Inflammatory macrophage treated with lipopolysaccharide for 4 hours (primary cell): ENCODE measurements around the gene NTF4.

ENCODE experiments used
- DNase-seq: peaks from one replicate; pipeline ENCODE4 v3.0.0-alpha.2; 2020

NTF4 gene

GRCh38 chr19:49064768-49065611 is at the start of gene NTF4:
Gene NTF4, minus strand, starts transcription at chr19:49064818. Its CDS starts 2,821 bp downstream, at chr19:49061997.
- no peak for DNase-seq

- peak; percentile 74 for DNase-seq
These were observed 49.4 kb upstream of the NTF4 start, which contains the start of gene LIN7B for GRCh38 chr19:49113762-49114629. Gene LIN7B, plus strand, starts transcription at chr19:49114370. Its CDS starts 35 bp downstream, at chr19:49114405.

GRCh38 chr19:49111218-49111998 is 46.8 kb upstream of the NTF4 start:
- no peak for DNase-seq

- DNase-seq = no peak
These were observed 45.9 kb upstream of the NTF4 start for GRCh38 chr19:49110567-49110966.

- no peak for DNase-seq
These were observed 45.1 kb upstream of the NTF4 start for GRCh38 chr19:49109569-49110233.

- DNase-seq = no peak
These were observed 44.4 kb upstream of the NTF4 start for GRCh38 chr19:49109051-49109450.

GRCh38 chr19:49107625-49108459 is 43.2 kb upstream of the NTF4 start:
- no peak for DNase-seq

- DNase-seq = peak; percentile 40
These were observed 42.1 kb upstream of the NTF4 start for GRCh38 chr19:49106648-49107135.

- no peak for DNase-seq
These were observed 39.7 kb upstream of the NTF4 start for GRCh38 chr19:49104229-49104864.

- no peak for DNase-seq
These were observed 38.9 kb upstream of the NTF4 start for GRCh38 chr19:49103331-49104085.

GRCh38 chr19:49102303-49102702 is 37.7 kb upstream of the NTF4 start:
- DNase-seq = no peak

- DNase-seq = no peak
These were observed 36.5 kb upstream of the NTF4 start for GRCh38 chr19:49101160-49101559.

- no peak for DNase-seq
These were observed 34.2 kb upstream of the NTF4 start for GRCh38 chr19:49098795-49099194.

GRCh38 chr19:49097453-49098288 is 33.1 kb upstream of the NTF4 start:
- peak; percentile 59 for DNase-seq

GRCh38 chr19:49094505-49095482 is 30.2 kb upstream of the NTF4 start:
- no peak for DNase-seq

- DNase-seq = no peak
These were observed 28.1 kb upstream of the NTF4 start for GRCh38 chr19:49092686-49093085.

- DNase-seq = no peak
These were observed 26.9 kb upstream of the NTF4 start for GRCh38 chr19:49091391-49092038.
